Measurements from ENCODE around the gene CSNK1G2.

CSNK1G2 gene

DNA sequence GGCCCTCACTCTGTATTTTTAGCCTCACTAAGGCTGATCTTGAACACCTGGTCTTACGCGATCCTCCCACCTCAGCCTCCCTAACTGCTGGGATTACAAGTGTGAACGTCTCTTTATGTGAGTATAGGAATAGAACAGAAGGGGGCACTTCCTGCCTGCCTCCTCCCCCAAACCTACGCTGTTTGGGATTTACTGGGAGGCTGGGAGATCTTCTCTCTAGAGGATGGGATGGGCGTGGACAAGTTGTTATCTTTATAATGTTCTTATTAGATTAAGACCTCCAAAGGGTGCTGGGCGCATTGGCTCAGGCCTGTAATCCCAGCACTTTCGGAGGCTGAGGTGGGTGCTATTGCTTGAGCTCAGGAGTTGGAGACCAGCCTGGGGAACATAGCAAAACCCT, 2.9 kb upstream of the CSNK1G2 start:
- H2BK5ac ChIP-seq (ENCODE audit: low read depth, low read length, poor library complexity, severe bottlenecking) = no peak overlapping the region
- peaks cover 17% of the 10 kb centered on the region for H3K4me1 ChIP-seq (ENCODE audit: control insufficient read depth, insufficient read depth, low read depth, low read length)
- H3K9me3 ChIP-seq (ENCODE audit: control insufficient read depth, low read length) = peaks cover 4% of the 10 kb centered on the region
- no peak overlapping the region for H3K4me3 ChIP-seq (ENCODE audit: insufficient read depth in 1 of 2, low read depth in 1 of 2, low read length in 2 of 2)
- H3K79me1 ChIP-seq (replicated peaks; ENCODE audit: low read length, poor library complexity, severe bottlenecking) = peaks cover 2% of the 10 kb centered on the region
- no peaks in the 10 kb centered on the region for H3K27me3 ChIP-seq (ENCODE audit: control insufficient read depth in 1 of 2, insufficient read depth in 1 of 2, low read length in 2 of 2)
- H3K14ac ChIP-seq (ENCODE audit: low read length in 2 of 2) = no peak overlapping the region
- H3K18ac ChIP-seq (ENCODE audit: low read depth in 1 of 2, low read length in 2 of 2) = no peak overlapping the region
- H3K4ac ChIP-seq (ENCODE audit: low read depth in 1 of 2, low read length in 2 of 2) = no peak overlapping the region
- H2BK120ac ChIP-seq (ENCODE audit: low read depth, low read length) = no peak overlapping the region
- H2BK15ac ChIP-seq (ENCODE audit: low read depth, poor library complexity, severe bottlenecking) = no peak overlapping the region
- H4K91ac ChIP-seq (ENCODE audit: low read length) = no peak overlapping the region
- no peak overlapping the region for H2BK12ac ChIP-seq (ENCODE audit: low read length in 2 of 2)
- peaks cover 0 to 7% of the 10 kb centered on the region in 2 experiments for H3K36me3 ChIP-seq (ENCODE audit: control insufficient read depth in 1 of 2, insufficient read depth in 2 of 2, low read depth in 1 of 2, low read length in 2 of 2)
- H3K4me2 ChIP-seq (ENCODE audit: low read length, poor library complexity, severe bottlenecking) = no peak overlapping the region
- H3K27ac ChIP-seq (ENCODE audit: low read length, poor library complexity, severe bottlenecking) = no peak overlapping the region
- no peak overlapping the region for H2AFZ ChIP-seq (ENCODE audit: low read depth, low read length)
- H3K9ac ChIP-seq (ENCODE audit: low read length) = no peak overlapping the region
- DNase-seq = no peak
- 99% methylated on average over 3 of the region's 7 CpGs for WGBS
- H4K8ac ChIP-seq (ENCODE audit: low read length) = no peak overlapping the region
- H2AK5ac ChIP-seq (ENCODE audit: low read length, severe bottlenecking) = no peak overlapping the region
- no peak overlapping the region for H3K23ac ChIP-seq (ENCODE audit: low read length in 2 of 2)

DNA sequence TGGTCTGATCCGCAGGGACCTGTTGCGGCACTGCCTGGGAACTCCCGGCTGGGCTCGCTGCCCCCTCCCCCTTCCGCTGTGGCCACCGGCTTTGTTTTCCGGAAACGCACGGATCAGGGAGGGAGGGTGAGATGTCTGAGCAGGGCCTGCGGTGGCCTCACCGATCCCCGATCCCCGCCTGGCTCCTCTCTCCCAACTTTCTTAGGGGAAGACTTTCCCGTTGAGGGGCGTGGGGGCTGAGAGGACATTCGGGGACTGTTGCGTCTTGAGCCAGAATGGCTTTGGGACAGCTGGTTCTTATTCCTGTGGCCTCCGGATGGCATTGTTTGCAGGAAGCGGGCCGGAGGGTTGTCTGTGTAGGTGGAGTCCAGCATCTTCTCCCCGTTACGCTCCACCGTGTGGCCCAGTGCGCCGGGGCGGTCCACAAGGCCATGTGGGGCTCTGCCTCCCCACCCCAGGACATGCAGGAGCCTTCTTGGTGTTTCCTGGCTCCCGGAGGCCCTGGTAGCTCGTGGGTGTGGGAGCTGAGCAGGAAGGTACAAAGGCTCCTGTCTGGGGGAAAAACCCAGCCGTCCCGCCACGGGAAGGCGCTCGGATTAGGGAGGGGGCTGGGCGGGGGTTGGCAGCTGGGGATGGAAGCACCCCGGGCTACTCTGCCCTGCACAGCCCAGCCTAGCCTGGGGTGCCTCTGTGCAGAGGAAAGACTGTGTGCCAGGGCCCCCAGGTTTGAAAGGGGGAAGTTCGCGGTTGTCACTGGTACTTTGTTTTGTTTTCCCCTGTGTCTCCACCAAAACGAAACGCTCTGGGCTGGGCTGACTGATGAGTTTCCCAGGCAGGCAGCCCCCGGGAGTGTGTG, 1.3 kb downstream of the CSNK1G2 start:
- peak overlapping the region; percentile 87 for H3K9ac ChIP-seq (ENCODE audit: low read length)
- no peaks in the 10 kb centered on the region for H3K79me1 ChIP-seq (replicated peaks; ENCODE audit: low read length, poor library complexity, severe bottlenecking)
- peak overlapping the region; percentile 35 for H2AK5ac ChIP-seq (ENCODE audit: low read length, severe bottlenecking)
- H3K36me3 ChIP-seq (ENCODE audit: control insufficient read depth in 1 of 2, insufficient read depth in 2 of 2, low read depth in 1 of 2, low read length in 2 of 2) = peaks cover 0 to 17% of the 10 kb centered on the region in 2 experiments
- H2BK5ac ChIP-seq (ENCODE audit: low read depth, low read length, poor library complexity, severe bottlenecking) = no peak overlapping the region
- H3K27me3 ChIP-seq (ENCODE audit: control insufficient read depth in 1 of 2, insufficient read depth in 1 of 2, low read length in 2 of 2) = no peaks in the 10 kb centered on the region
- H3K4me2 ChIP-seq (ENCODE audit: low read length, poor library complexity, severe bottlenecking) = peak overlapping the region; percentile 64
- H2BK15ac ChIP-seq (ENCODE audit: low read depth, poor library complexity, severe bottlenecking) = peak overlapping the region; percentile 12
- peak; percentile 90 for DNase-seq
- H3K9me3 ChIP-seq (ENCODE audit: control insufficient read depth, low read length) = no peaks in the 10 kb centered on the region
- H3K4ac ChIP-seq (ENCODE audit: low read depth in 1 of 2, low read length in 2 of 2) = peak overlapping the region; percentile 38 to 83
- peak overlapping the region in 1 of 2 experiments; percentile 95 for H3K14ac ChIP-seq (ENCODE audit: low read length in 2 of 2)
- peak overlapping the region; percentile 77 to 87 for H3K4me3 ChIP-seq (ENCODE audit: insufficient read depth in 1 of 2, low read depth in 1 of 2, low read length in 2 of 2)
- peak overlapping the region; percentile 71 for H2BK120ac ChIP-seq (ENCODE audit: low read depth, low read length)
- H4K8ac ChIP-seq (ENCODE audit: low read length) = peak overlapping the region; percentile 80
- no peak overlapping the region for H2AFZ ChIP-seq (ENCODE audit: low read depth, low read length)
- H2BK12ac ChIP-seq (ENCODE audit: low read length in 2 of 2) = peak overlapping the region in 1 of 2 experiments; percentile 85
- WGBS = 2% methylated on average over 26 of the region's 40 CpGs
- peak overlapping the region; percentile 50 to 96 for H3K18ac ChIP-seq (ENCODE audit: low read depth in 1 of 2, low read length in 2 of 2)
- H3K23ac ChIP-seq (ENCODE audit: low read length in 2 of 2) = peak overlapping the region in 1 of 2 experiments; percentile 87
- peak overlapping the region; percentile 78 for H3K27ac ChIP-seq (ENCODE audit: low read length, poor library complexity, severe bottlenecking)
- peaks cover 42% of the 10 kb centered on the region for H3K4me1 ChIP-seq (ENCODE audit: control insufficient read depth, insufficient read depth, low read depth, low read length)
- H4K91ac ChIP-seq (ENCODE audit: low read length) = peak overlapping the region; percentile 84

DNA sequence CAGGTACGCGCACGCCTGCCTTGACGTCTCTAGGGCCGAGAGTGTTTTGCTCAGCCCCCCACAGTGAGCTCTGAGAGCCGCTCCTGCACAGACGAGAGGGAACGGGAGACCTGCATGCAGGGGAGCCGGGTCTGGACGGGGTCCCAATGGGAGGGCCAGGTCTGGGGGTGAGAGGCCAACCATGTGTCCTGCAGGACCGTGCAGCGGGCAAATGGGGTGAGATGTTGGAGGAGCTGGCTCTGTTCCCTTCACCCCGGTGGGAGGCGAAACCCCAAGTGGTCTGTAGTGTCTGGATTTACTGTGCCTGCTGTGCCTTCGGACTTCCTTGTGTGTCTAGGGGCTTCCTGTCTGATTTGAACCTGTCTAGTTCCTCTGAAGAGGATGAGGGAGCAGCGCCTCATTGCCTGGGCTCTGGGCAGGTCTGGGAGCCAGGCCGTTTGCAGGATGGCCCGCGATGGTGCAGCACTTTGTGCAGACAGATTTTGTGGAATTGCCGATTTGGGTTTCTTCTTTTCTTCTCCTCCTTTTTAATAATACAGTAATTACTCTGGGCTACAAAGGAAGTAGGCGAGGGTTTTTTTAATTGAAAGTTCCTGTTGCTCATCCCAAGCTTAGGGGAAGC, 2.1 kb downstream of the CSNK1G2 start:
- H2AFZ ChIP-seq (ENCODE audit: low read depth, low read length) = no peak overlapping the region
- no peak overlapping the region for H2BK120ac ChIP-seq (ENCODE audit: low read depth, low read length)
- H3K79me1 ChIP-seq (replicated peaks; ENCODE audit: low read length, poor library complexity, severe bottlenecking) = no peaks in the 10 kb centered on the region
- peak overlapping the region; percentile 4 for H2BK15ac ChIP-seq (ENCODE audit: low read depth, poor library complexity, severe bottlenecking)
- H4K8ac ChIP-seq (ENCODE audit: low read length) = peak overlapping the region; percentile 66
- no peak overlapping the region for H2AK5ac ChIP-seq (ENCODE audit: low read length, severe bottlenecking)
- H3K4me2 ChIP-seq (ENCODE audit: low read length, poor library complexity, severe bottlenecking) = peak overlapping the region; percentile 64
- H3K9ac ChIP-seq (ENCODE audit: low read length) = peak overlapping the region; percentile 87
- no peak overlapping the region for H4K91ac ChIP-seq (ENCODE audit: low read length)
- no peak overlapping the region for H2BK5ac ChIP-seq (ENCODE audit: low read depth, low read length, poor library complexity, severe bottlenecking)
- H3K9me3 ChIP-seq (ENCODE audit: control insufficient read depth, low read length) = no peaks in the 10 kb centered on the region
- H3K36me3 ChIP-seq (ENCODE audit: control insufficient read depth in 1 of 2, insufficient read depth in 2 of 2, low read depth in 1 of 2, low read length in 2 of 2) = peaks cover 0 to 21% of the 10 kb centered on the region in 2 experiments
- H3K27me3 ChIP-seq (ENCODE audit: control insufficient read depth in 1 of 2, insufficient read depth in 1 of 2, low read length in 2 of 2) = no peaks in the 10 kb centered on the region
- H3K27ac ChIP-seq (ENCODE audit: low read length, poor library complexity, severe bottlenecking) = peak overlapping the region; percentile 78
- peak overlapping the region; percentile 77 to 87 for H3K4me3 ChIP-seq (ENCODE audit: insufficient read depth in 1 of 2, low read depth in 1 of 2, low read length in 2 of 2)
- H3K4me1 ChIP-seq (ENCODE audit: control insufficient read depth, insufficient read depth, low read depth, low read length) = peaks cover 47% of the 10 kb centered on the region
- DNase-seq = peak; percentile 25
- peak overlapping the region in 1 of 2 experiments; percentile 87 for H3K23ac ChIP-seq (ENCODE audit: low read length in 2 of 2)
- H3K4ac ChIP-seq (ENCODE audit: low read depth in 1 of 2, low read length in 2 of 2) = peak overlapping the region; percentile 38 to 63
- peak overlapping the region in 1 of 2 experiments; percentile 46 for H3K18ac ChIP-seq (ENCODE audit: low read depth in 1 of 2, low read length in 2 of 2)
- WGBS = 39% methylated on average over 17 of the region's 21 CpGs
- peak overlapping the region in 1 of 2 experiments; percentile 80 for H2BK12ac ChIP-seq (ENCODE audit: low read length in 2 of 2)
- H3K14ac ChIP-seq (ENCODE audit: low read length in 2 of 2) = peak overlapping the region in 1 of 2 experiments; percentile 95

DNA sequence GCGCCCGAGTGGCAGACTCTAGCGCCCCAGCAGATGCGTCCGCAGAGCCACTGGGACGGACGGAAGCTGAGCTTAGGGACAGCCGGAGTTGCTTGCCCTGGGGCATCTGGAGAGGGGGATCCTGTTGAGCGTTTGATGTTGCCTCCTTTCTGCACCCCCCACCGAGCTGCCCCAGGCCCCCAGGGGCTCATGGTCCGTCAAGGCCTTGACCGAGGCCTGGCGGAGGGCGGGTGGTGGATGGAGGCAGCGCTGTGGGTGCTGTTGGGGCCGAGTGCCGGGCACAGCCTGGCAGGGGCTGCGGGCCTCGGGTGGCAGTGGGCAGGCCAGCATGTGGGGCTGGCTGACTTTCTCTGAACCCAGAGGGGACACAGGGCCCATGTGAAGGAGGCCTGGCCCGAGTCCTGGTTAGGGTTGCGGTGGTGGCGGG, 2.7 kb downstream of the CSNK1G2 start:
- Histone ChIP-seq H2AFZ (ENCODE audit: low read depth, low read length) (no peak overlapping the region), H2BK15ac (ENCODE audit: low read depth, poor library complexity, severe bottlenecking) (peak overlapping the region; percentile 60), H3K14ac (ENCODE audit: low read length in 2 of 2) (no peak overlapping the region), H4K8ac (ENCODE audit: low read length) (no peak overlapping the region), H3K4me2 (ENCODE audit: low read length, poor library complexity, severe bottlenecking) (no peak overlapping the region), H3K23ac (ENCODE audit: low read length in 2 of 2) (no peak overlapping the region), H3K36me3 (ENCODE audit: control insufficient read depth in 1 of 2, insufficient read depth in 2 of 2, low read depth in 1 of 2, low read length in 2 of 2) (peaks cover 0 to 23% of the 10 kb centered on the region in 2 experiments), H3K18ac (ENCODE audit: low read depth in 1 of 2, low read length in 2 of 2) (no peak overlapping the region), H3K4me1 (ENCODE audit: control insufficient read depth, insufficient read depth, low read depth, low read length) (peaks cover 47% of the 10 kb centered on the region), H3K4ac (ENCODE audit: low read depth in 1 of 2, low read length in 2 of 2) (no peak overlapping the region), H3K4me3 (ENCODE audit: insufficient read depth in 1 of 2, low read depth in 1 of 2, low read length in 2 of 2) (no peak overlapping the region), H2BK5ac (ENCODE audit: low read depth, low read length, poor library complexity, severe bottlenecking) (no peak overlapping the region), H3K27me3 (ENCODE audit: control insufficient read depth in 1 of 2, insufficient read depth in 1 of 2, low read length in 2 of 2) (no peaks in the 10 kb centered on the region), H2BK12ac (ENCODE audit: low read length in 2 of 2) (no peak overlapping the region), H2AK5ac (ENCODE audit: low read length, severe bottlenecking) (no peak overlapping the region), H3K9ac (ENCODE audit: low read length) (no peak overlapping the region), H2BK120ac (ENCODE audit: low read depth, low read length) (no peak overlapping the region), H4K91ac (ENCODE audit: low read length) (peak overlapping the region; percentile 34), H3K27ac (ENCODE audit: low read length, poor library complexity, severe bottlenecking) (no peak overlapping the region), H3K79me1 (replicated peaks; ENCODE audit: low read length, poor library complexity, severe bottlenecking) (no peaks in the 10 kb centered on the region), H3K9me3 (ENCODE audit: control insufficient read depth, low read length) (no peaks in the 10 kb centered on the region)
- WGBS = 94% methylated on average over 19 of the region's 22 CpGs
- DNase-seq = no peak

All from mesenchymal stem cell (in vitro differentiated cells and primary cell).